Stimulated activated CD8-positive, alpha-beta memory T cell treated with anti-CD3 and anti-CD28 coated beads, Interleukin-2, amount 100 ng/mL, for 48 hours (primary cell): ENCODE measurements around the gene AP1M1.

ENCODE experiments used
- DNase-seq, 2 donors: peaks; one replicate each; pipeline ENCODE4 v3.0.0-alpha.2; 2020; ENCODE audit warnings: low read depth in 2 of 2

Gene AP1M1

DNA sequence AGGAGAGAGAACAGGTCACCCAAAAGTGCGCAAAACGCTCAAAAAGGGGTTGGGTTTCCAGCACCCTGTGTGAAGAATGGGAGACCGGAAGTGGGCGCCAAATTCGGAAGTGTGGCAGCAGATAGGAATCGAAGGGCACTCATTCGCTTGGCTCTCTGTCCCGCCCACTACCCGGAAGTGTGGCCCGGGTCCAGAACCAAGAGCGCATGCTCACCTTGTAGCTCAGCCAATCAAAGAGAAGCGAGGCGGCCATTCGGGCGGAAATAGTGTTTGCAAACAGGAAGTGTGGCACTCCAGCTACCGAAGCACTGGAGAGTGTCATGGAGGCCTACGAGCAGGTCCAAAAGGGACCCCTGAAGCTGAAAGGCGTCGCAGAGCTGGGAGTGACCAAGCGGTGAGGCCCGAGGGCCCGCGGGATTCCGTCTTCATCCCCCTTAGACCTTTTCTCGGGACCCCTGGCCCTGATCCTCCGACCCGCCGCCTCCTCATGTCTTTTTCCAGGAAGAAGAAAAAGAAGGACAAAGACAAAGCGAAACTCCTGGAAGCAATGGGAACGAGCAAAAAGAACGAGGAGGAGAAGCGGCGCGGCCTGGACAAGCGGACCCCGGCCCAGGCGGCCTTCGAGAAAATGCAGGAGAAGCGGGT, 12.5 kb upstream of the AP1M1 start, which contains the start of gene FAM32A:
FAM32A (plus strand) TSS at position 288 of the 645 bp plus-strand sequence; CDS start at position 321, 33 bp downstream.
- DNase-seq: peak; percentile 96 to 98

DNA sequence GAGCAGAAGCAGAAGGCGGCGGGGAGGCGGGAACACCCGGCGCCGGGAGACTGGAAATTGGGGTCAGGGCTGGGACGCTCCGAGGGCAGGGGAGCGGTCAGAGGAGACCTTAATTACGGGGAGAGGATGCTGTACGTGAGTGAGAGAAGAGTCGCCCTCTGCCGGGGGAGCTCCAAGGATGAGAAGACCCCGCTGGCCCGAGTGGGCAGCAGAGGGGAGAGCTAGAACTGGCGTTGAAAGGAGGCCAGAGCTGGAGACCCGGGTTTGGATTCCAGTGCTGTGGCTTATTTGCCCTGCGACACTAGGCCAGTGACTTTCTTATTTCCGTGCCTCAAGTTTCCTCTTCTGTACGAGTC, 12.0 kb upstream of the AP1M1 start:
- peak in 1 of 2 donors; percentile 24 for DNase-seq

GRCh38 chr19:16188521-16188920, 9.2 kb upstream of the AP1M1 start:
- DNase-seq: no peak

DNA sequence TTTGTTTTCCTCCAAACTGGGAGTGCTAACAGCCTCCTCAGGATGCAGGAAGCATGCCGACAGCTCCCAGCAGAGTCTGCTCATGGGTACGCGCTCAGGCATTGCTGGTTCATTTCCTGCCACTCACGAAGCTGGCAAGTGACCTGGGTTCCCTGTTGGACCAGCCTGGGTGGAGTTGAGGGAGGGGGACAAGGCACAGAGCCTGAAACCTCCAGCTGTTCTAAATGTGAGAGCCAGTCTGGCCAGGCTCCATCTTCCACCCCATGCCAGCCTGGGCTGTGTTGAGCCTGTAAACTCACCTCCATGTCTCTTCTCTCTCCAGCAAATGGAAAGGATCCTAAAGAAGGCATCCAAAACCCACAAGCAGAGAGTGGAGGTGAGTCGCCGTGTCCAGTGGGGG, 7.5 kb upstream of the AP1M1 start:
- no peak for DNase-seq

- no peak for DNase-seq
These were observed 7.0 kb upstream of the AP1M1 start for GRCh38 chr19:16190736-16191135.

GRCh38 chr19:16191216-16191908, 6.3 kb upstream of the AP1M1 start:
- no peak for DNase-seq

DNA sequence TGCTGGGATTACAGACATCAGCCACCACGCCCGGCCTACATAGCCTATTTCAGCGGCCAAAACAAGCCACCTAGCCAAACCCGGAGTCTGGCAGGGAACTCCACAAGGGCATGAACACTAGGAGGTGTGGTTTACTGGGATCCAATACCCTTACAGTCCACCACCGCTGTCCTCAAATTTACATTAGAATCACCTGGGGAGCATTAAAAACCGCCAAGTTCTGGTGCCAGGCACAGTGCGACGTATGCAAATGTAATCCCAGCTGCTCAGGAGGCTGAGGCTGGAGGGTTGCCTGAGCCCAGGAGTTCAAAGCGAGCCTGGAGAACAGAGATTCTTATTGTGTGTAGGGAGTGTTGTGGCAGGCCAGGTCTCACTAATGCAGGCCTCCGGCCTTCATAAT, 4.2 kb upstream of the AP1M1 start:
- no peak for DNase-seq

DNA sequence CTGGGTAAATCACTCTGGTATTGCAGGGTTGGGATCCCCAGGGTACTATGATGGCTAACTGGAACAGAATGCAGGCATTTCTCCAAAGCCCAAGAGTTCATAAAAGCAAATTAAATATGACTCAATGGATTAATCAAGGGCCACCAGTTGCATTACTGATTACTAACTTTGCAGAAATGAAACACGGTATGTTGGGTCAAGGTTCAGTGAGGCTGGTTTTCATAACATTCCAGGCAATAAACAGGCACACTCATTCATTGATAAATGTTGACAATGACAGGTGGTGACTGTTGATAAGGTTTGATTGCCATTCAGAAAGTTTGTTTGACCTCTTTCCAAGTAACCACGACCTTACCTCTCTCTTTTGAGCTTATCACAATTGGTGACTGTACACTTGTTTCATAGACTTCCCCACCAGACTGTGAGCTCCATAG, 506 bp upstream of the AP1M1 start:
- no peak for DNase-seq

DNA sequence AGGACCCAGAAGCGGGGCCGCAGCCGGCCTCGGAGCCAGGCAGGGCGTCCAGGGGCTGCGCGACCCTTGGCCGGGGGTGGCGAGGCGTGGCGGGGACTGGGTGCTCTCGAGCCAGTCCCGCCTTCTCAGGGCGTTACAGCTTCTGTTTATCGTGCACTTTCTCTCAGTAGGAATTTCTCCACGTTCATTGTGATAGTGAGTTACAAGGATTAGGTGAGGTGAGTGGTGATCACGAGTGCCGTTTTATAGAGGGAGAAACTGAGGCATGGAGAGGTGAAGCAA, 600 bp downstream of the AP1M1 start:
- no peak for DNase-seq

- DNase-seq: no peak
These were observed 1.7 kb downstream of the AP1M1 start for GRCh38 chr19:16199275-16199932.

GRCh38 chr19:16200038-16201010, 2.6 kb downstream of the AP1M1 start:
- DNase-seq: no peak

- no peak for DNase-seq
These were observed 3.3 kb downstream of the AP1M1 start for GRCh38 chr19:16201011-16201391.

DNA sequence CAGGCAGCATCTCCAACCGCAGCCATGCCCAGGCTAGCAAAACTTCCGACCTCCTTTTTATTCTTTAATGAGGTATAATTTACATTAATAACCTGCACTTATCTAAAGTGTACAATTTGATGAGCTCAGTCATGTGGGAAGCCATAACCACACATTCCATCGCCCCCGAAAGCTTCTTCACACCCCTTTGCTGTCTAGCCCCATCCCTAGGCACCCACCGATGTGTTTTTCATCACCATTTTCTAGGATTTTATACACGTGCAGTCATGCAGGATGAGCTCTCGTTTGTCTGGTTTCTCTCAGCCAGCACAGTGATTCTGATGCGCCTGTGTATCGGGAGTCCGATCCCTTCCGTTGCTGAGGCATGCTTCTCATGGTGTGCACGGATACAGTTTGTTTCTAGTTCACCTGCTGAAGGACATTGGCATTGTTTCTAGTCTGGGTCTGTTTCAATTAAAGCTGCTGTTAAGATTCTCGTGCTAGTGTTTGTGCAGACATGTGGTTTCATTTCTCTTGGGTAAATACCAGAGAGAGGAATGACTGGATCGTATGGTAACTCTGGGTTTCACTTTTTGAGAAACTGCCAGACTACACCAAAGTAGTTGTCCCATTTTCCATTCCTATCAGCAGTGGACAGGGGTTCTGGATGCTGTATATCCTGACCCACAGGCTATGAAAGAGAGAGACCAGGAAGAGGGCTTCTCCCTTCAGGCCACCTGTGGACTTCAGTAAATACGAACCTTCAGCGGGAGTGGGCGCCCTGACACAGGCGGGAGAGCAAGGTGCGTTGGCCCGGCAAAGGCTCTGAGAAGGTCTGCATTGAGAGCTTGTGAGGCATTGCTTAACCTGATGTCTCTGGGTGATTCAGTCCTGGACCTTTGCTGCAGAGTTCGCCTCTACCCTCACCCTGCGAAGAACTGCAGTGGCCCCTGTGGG, 4.9 kb downstream of the AP1M1 start:
- DNase-seq: no peak

GRCh38 chr19:16203256-16204004, 5.7 kb downstream of the AP1M1 start:
- DNase-seq: no peak

- no peak for DNase-seq
These were observed 6.2 kb downstream of the AP1M1 start for GRCh38 chr19:16204005-16204294.

GRCh38 chr19:16205205-16206045, 7.7 kb downstream of the AP1M1 start:
- DNase-seq: no peak

DNA sequence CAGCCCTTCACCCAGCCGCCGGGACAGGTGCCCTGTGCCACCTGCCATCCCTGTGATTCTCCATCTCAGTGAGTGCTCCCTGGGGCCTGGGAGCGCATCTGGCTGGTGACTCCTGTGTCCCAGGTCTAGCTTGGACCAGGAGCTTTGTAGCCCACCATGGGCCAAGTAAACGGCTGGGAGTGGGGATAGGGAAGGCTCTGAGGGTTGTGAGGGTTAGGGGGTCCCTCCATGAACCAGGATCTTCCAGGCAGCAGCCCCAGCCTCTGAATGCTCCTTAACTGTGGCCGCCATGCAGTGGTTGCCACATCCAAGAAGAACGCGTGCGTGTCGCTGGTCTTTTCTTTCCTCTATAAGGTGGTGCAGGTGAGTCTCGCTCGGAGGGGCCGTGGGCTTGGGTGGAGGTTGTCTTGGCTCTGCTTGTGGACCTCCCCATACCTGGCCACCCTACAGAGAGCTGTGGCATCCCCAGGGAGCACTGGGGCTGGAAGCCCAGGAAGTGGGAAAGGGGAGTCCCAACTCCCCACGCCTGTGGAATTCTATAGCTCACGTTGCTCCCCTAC, 8.4 kb downstream of the AP1M1 start:
- no peak for DNase-seq

GRCh38 chr19:16206637-16207036, 8.9 kb downstream of the AP1M1 start:
- no peak for DNase-seq

DNA sequence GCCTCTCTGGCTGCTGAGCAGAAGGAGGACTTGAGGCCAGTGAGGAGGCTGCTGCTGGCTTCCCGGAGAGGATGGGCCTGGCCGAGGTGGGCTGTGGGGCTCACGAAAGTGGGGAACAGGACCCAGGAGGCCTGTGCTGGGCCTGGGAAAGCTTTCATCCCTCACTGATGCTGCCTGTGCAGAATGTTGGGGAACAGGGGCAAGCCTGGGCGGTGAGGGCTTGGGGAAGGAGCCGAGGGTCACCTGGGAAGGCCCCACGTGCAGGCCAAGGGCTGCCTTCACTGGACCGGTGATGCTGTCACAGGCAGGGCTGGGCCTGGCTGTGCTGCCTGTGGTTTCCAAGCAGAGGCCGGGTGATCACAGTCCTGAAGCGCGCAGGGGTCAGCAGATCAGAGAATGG, 9.4 kb downstream of the AP1M1 start:
- DNase-seq: no peak
